ENCODE data around the gene CD63. TPM values are rescaled to one million over a fixed set of nuclear protein-coding genes. Genes with fewer than 3 reads are reported as not detected.

Gene CD63
- total and polyA plus RNA-seq, 2 donors (not counting 1 experiment from before 2014, with no cell fraction given) = 2,890 to 3,424 TPM

- no peaks in the 10 kb centered on the region for H4K20me1 ChIP-seq (ENCODE audit: control insufficient read depth, extremely low read depth, insufficient read depth, low read length)
- no peaks in the 10 kb centered on the region for H3K79me2 ChIP-seq (ENCODE audit: control insufficient read depth, insufficient read depth, low read length)
- no peaks in the 10 kb centered on the region for H3K36me3 ChIP-seq (ENCODE audit: control insufficient read depth, insufficient read depth, low read length)
- no peak overlapping the region for H3K4me3 ChIP-seq (replicated peaks in 1 of 4; ENCODE audit: control extremely low read depth in 1 of 4, insufficient read depth in 1 of 4, low read depth in 3 of 4, low read length in 4 of 4)
- H2AFZ ChIP-seq (ENCODE audit: low read length) = no peak overlapping the region
- H3K27me3 ChIP-seq (ENCODE audit: control insufficient read depth, insufficient read depth, low read length) = no peaks in the 10 kb centered on the region
- no peak overlapping the region for H3K4me2 ChIP-seq (ENCODE audit: extremely low read depth, insufficient read depth, low read length)
- no peak overlapping the region for H3K27ac ChIP-seq (ENCODE audit: insufficient read depth, low read length)
- no peak for TF ChIP-seq EZH2 (IDR thresholded peaks at IDR 0.05; ENCODE audit: low read length, missing control alignments)
- no peak for TF ChIP-seq CTCF (conservative IDR thresholded peaks at IDR 0.05 in 1 of 2, IDR thresholded peaks at IDR 0.05 in 1 of 2; ENCODE audit: low read depth in 1 of 2, low read length in 2 of 2)
- H3K4me1 ChIP-seq (ENCODE audit: control insufficient read depth, extremely low read depth, insufficient read depth, low read length) = no peaks in the 10 kb centered on the region
- no peak for DNase-seq (ENCODE audit: low read depth in 2 of 2)
- no peaks in the 10 kb centered on the region for H3K9me3 ChIP-seq (ENCODE audit: control insufficient read depth, insufficient read depth, low read depth, low read length)
- no peak overlapping the region for H3K9ac ChIP-seq (ENCODE audit: insufficient read depth, low read length)
Observed at GRCh38 chr12:55676707-55677106, 52.1 kb downstream of the CD63 start.

GRCh38 chr12:55675666-55676065, 53.1 kb downstream of the CD63 start:
- TF ChIP-seq EZH2 (IDR thresholded peaks at IDR 0.05; ENCODE audit: low read length, missing control alignments) (no peak), CTCF (conservative IDR thresholded peaks at IDR 0.05 in 1 of 2, IDR thresholded peaks at IDR 0.05 in 1 of 2; ENCODE audit: low read depth in 1 of 2, low read length in 2 of 2) (no peak)
- Histone ChIP-seq H3K4me1 (ENCODE audit: control insufficient read depth, extremely low read depth, insufficient read depth, low read length) (no peaks in the 10 kb centered on the region), H3K9me3 (ENCODE audit: control insufficient read depth, insufficient read depth, low read depth, low read length) (no peaks in the 10 kb centered on the region), H4K20me1 (ENCODE audit: control insufficient read depth, extremely low read depth, insufficient read depth, low read length) (no peaks in the 10 kb centered on the region), H3K36me3 (ENCODE audit: control insufficient read depth, insufficient read depth, low read length) (no peaks in the 10 kb centered on the region), H3K4me2 (ENCODE audit: extremely low read depth, insufficient read depth, low read length) (no peak overlapping the region), H3K9ac (ENCODE audit: insufficient read depth, low read length) (no peak overlapping the region), H3K27ac (ENCODE audit: insufficient read depth, low read length) (no peak overlapping the region), H3K79me2 (ENCODE audit: control insufficient read depth, insufficient read depth, low read length) (no peaks in the 10 kb centered on the region), H3K27me3 (ENCODE audit: control insufficient read depth, insufficient read depth, low read length) (no peaks in the 10 kb centered on the region), H2AFZ (ENCODE audit: low read length) (no peak overlapping the region), H3K4me3 (replicated peaks in 1 of 4; ENCODE audit: control extremely low read depth in 1 of 4, insufficient read depth in 1 of 4, low read depth in 3 of 4, low read length in 4 of 4) (no peak overlapping the region)
- no peak for DNase-seq (ENCODE audit: low read depth in 2 of 2)

Other genes starting within 250 kb of the CD63 start
- gene OR6C68, start 236.6 kb downstream of the CD63 start, total RNA-seq = not detected in 2 replicates
- not detected in 2 replicates for gene OR6C68, start 236.6 kb downstream of the CD63 start, polyA plus RNA-seq
- under 0.01 TPM in 1 of 2 replicates, not detected in the other for gene OR6C4, start 179.4 kb downstream of the CD63 start, total RNA-seq
- gene OR6C4, start 179.4 kb downstream of the CD63 start, polyA plus RNA-seq = not detected in 2 replicates
- gene OR2AP1, start 156.5 kb downstream of the CD63 start, total RNA-seq = not detected in 2 replicates
- gene OR2AP1, start 156.5 kb downstream of the CD63 start, polyA plus RNA-seq = not detected in 2 replicates
- gene OR10P1, start 92.1 kb downstream of the CD63 start, total RNA-seq = not detected in 2 replicates
- gene OR10P1, start 92.1 kb downstream of the CD63 start, polyA plus RNA-seq = not detected in 2 replicates
- 40.3 and 130 TPM in 2 replicates for gene ITGA7, start 21.1 kb downstream of the CD63 start, total RNA-seq
- gene ITGA7, start 21.1 kb downstream of the CD63 start, polyA plus RNA-seq = 42.7 and 46.4 TPM in 2 replicates
- 90.9 and 103 TPM in 2 replicates for gene BLOC1S1, start 13.0 kb downstream of the CD63 start, total RNA-seq
- gene BLOC1S1, start 13.0 kb downstream of the CD63 start, polyA plus RNA-seq = 163 and 240 TPM in 2 replicates
- 12.1 and 49.2 TPM in 2 replicates for gene RDH5, start 8.6 kb downstream of the CD63 start, total RNA-seq
- 11.1 and 16.7 TPM in 2 replicates for gene RDH5, start 8.6 kb downstream of the CD63 start, polyA plus RNA-seq
- gene GDF11, start 14.1 kb upstream of the CD63 start, total RNA-seq = 3.1 and 4.3 TPM in 2 replicates
- 9.4 and 11.1 TPM in 2 replicates for gene GDF11, start 14.1 kb upstream of the CD63 start, polyA plus RNA-seq
- 83.0 and 88.5 TPM in 2 replicates for gene SARNP, start 88.7 kb upstream of the CD63 start, total RNA-seq
- 172 and 183 TPM in 2 replicates for gene SARNP, start 88.7 kb upstream of the CD63 start, polyA plus RNA-seq
- gene ORMDL2, start 89.0 kb upstream of the CD63 start, total RNA-seq = 15.7 and 26.9 TPM in 2 replicates
- 54.5 and 60.6 TPM in 2 replicates for gene ORMDL2, start 89.0 kb upstream of the CD63 start, polyA plus RNA-seq
- 56.0 and 66.7 TPM in 2 replicates for gene DNAJC14, start 100.6 kb upstream of the CD63 start, total RNA-seq
- 11.5 and 12.2 TPM in 2 replicates for gene DNAJC14, start 100.6 kb upstream of the CD63 start, polyA plus RNA-seq
- gene MMP19, start 113.9 kb upstream of the CD63 start, total RNA-seq = 3.3 and 7.1 TPM in 2 replicates
- 18.3 and 21.8 TPM in 2 replicates for gene MMP19, start 113.9 kb upstream of the CD63 start, polyA plus RNA-seq
- gene PYM1, start 198.9 kb upstream of the CD63 start, total RNA-seq = 28.5 and 38.6 TPM in 2 replicates
- 27.8 and 29.3 TPM in 2 replicates for gene PYM1, start 198.9 kb upstream of the CD63 start, polyA plus RNA-seq
- 24.4 and 51.9 TPM in 2 replicates for gene DGKA, start 202.2 kb upstream of the CD63 start, total RNA-seq
- 41.4 and 44.7 TPM in 2 replicates for gene DGKA, start 202.2 kb upstream of the CD63 start, polyA plus RNA-seq
- gene PMEL, start 237.0 kb upstream of the CD63 start, total RNA-seq = 0.26 and 0.50 TPM in 2 replicates
- gene PMEL, start 237.0 kb upstream of the CD63 start, polyA plus RNA-seq = 0.41 and 0.84 TPM in 2 replicates
- gene CDK2, start 237.8 kb upstream of the CD63 start, total RNA-seq = 12.7 and 14.6 TPM in 2 replicates
- gene CDK2, start 237.8 kb upstream of the CD63 start, polyA plus RNA-seq = 32.5 and 43.5 TPM in 2 replicates
- 46.2 and 55.3 TPM in 2 replicates for gene RAB5B, start 245.1 kb upstream of the CD63 start, total RNA-seq
- 144 and 193 TPM in 2 replicates for gene RAB5B, start 245.1 kb upstream of the CD63 start, polyA plus RNA-seq